ENCODE measurements around the gene CLEC16A.

GRCh38 chr16:11082108-11082859, 137.9 kb downstream of the CLEC16A start:
- TF ChIP-seq CTCF (IDR thresholded peaks at IDR 0.05), result no peak
- no peak for TF ChIP-seq POLR2A (IDR thresholded peaks at IDR 0.05)
- no peak for TF ChIP-seq POLR2AphosphoS5 (IDR thresholded peaks at IDR 0.05)

All from breast epithelium (tissue), 3 donors.